Naive thymus-derived CD4-positive, alpha-beta T cell (primary cell): ENCODE results near the gene CYP1A2. TPM values are rescaled to one million over a fixed set of nuclear protein-coding genes. Genes with fewer than 3 reads are reported as not detected.

Experiments used
- ATAC-seq: fragments of 150-1000 bp; cut with Tn5 transposase; 2 replicates; pipeline ENCODE4 v1.10.0; 2021; ENCODE audit warnings: mild to moderate bottlenecking, moderate library complexity
- CTCF ChIA-PET: fragments of 350-600 bp; sonication (Branson Sonifier 250); formaldehyde crosslinking; loops from one replicate; lab custom pipeline; 2021; ENCODE audit warnings: antibody characterized with exemption; lab: Charles Lee
- POLR2A ChIA-PET: fragments of 350-600 bp; sonication (Branson Sonifier 250); formaldehyde crosslinking; loops from one replicate; lab custom pipeline; 2021; ENCODE audit warnings: antibody characterized with exemption, inconsistent platforms; lab: Charles Lee
- DNase-seq, 9 donors: peaks; one replicate each; pipeline versions ENCODE4 v3.0.0 to v3.0.0-alpha.2; 2020 to 2022; ENCODE audit warnings: mixed read lengths in 1 of 9
- H3K27ac ChIP-seq: one replicate; pipeline ENCODE4 v1.7.0; 2013; ENCODE audit warnings: mild to moderate bottlenecking, low read depth, low read length, moderate library complexity
- H3K27me3 ChIP-seq, 2 donors: one replicate each; pipeline ENCODE4 v1.7.0; 2013; ENCODE audit warnings: low read length in 2 of 2, mild to moderate bottlenecking in 2 of 2, moderate library complexity in 2 of 2; ENCODE audit not compliant: control insufficient read depth in 2 of 2, insufficient read depth in 2 of 2
- H3K36me3 ChIP-seq, 3 experiments: 1 replicate in 2 of 3; 2 replicates in 1 of 3; pipeline ENCODE4 v1.7.0; 2013; ENCODE audit warnings: low read length in 3 of 3, mild to moderate bottlenecking in 3 of 3, moderate library complexity in 1 of 3; ENCODE audit not compliant: insufficient read depth in 3 of 3, control insufficient read depth in 2 of 3
- H3K4me1 ChIP-seq, 2 donors: one replicate each; pipeline ENCODE4 v1.7.0; 2013; ENCODE audit warnings: low read length in 2 of 2, mild to moderate bottlenecking in 2 of 2, moderate library complexity in 1 of 2; ENCODE audit not compliant: control insufficient read depth in 2 of 2, insufficient read depth in 2 of 2
- H3K4me3 ChIP-seq: 2 replicates; pipeline ENCODE4 v1.7.0; 2013; ENCODE audit warnings: mild to moderate bottlenecking, low read length
- H3K9me3 ChIP-seq, 3 experiments: 1 replicate in 2 of 3; 2 replicates in 1 of 3; pipeline ENCODE4 v1.7.0; 2013; ENCODE audit warnings: low read length in 3 of 3; ENCODE audit not compliant: control insufficient read depth in 2 of 3
- H3K27ac Mint-ChIP-seq, 9 donors: one replicate each; pipeline ENCODE4 v1.8.0; 2020 to 2022; ENCODE audit warnings: mixed read lengths in 9 of 9, mild to moderate bottlenecking in 8 of 9, moderate library complexity in 5 of 9, inconsistent platforms in 2 of 9
- H3K27me3 Mint-ChIP-seq, 5 donors: one replicate each; pipeline ENCODE4 v1.8.0; 2021 to 2022; ENCODE audit warnings: mixed read lengths in 5 of 5, mild to moderate bottlenecking in 1 of 5
- H3K36me3 Mint-ChIP-seq, 5 donors: one replicate each; pipeline ENCODE4 v1.8.0; 2020 to 2022; ENCODE audit warnings: mixed read lengths in 5 of 5, mild to moderate bottlenecking in 3 of 5, inconsistent platforms in 1 of 5
- H3K4me1 Mint-ChIP-seq, 7 donors: one replicate each; pipeline ENCODE4 v1.8.0; 2020 to 2022; ENCODE audit warnings: mixed read lengths in 7 of 7, mild to moderate bottlenecking in 3 of 7, inconsistent platforms in 1 of 7
- H3K4me3 Mint-ChIP-seq, 10 donors: one replicate each; pipeline ENCODE4 v1.8.0; 2020 to 2022; ENCODE audit warnings: mild to moderate bottlenecking in 10 of 10, mixed read lengths in 10 of 10, moderate library complexity in 6 of 10, inconsistent platforms in 2 of 10
- H3K9me3 Mint-ChIP-seq, 11 donors: one replicate each; pipeline ENCODE4 v1.8.0; 2020 to 2022; ENCODE audit warnings: mixed read lengths in 11 of 11, mild to moderate bottlenecking in 4 of 11, inconsistent platforms in 1 of 11, moderate library complexity in 1 of 11
- intact Hi-C, 2 donors: fragments of 100-400 bp; cut with micrococcal nuclease; formaldehyde crosslinking; loops; one replicate each; pipeline ENCODE4 v1.15.1; 2023
- polyA plus RNA-seq, 2 donors: library from polyadenylated mRNA; unstranded; fragments of 300-500 nt; fragmentation: Illumina TruSeq; gene quantifications; one replicate each; pipeline ENCODE4 v1.2.3, GENCODE V29; 2021
- total RNA-seq, 6 experiments: library from RNA in 5 of 6; stranded (reverse) in 5 of 6; gene quantifications; 1 replicate in 5 of 6; 2 replicates in 1 of 6; pipeline ENCODE4 v1.2.3 and lab custom pipeline; 2021 to 2026

The CYP1A2 gene, protein sequence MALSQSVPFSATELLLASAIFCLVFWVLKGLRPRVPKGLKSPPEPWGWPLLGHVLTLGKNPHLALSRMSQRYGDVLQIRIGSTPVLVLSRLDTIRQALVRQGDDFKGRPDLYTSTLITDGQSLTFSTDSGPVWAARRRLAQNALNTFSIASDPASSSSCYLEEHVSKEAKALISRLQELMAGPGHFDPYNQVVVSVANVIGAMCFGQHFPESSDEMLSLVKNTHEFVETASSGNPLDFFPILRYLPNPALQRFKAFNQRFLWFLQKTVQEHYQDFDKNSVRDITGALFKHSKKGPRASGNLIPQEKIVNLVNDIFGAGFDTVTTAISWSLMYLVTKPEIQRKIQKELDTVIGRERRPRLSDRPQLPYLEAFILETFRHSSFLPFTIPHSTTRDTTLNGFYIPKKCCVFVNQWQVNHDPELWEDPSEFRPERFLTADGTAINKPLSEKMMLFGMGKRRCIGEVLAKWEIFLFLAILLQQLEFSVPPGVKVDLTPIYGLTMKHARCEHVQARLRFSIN
- total RNA-seq (not detected), polyA plus RNA-seq (not detected), total RNA-seq (lab: John Stamatoyannopoulos, UW) (not detected)

- Histone ChIP-seq H3K36me3 (no peaks in the 10 kb centered on the region), H3K27ac (no peak within 1 kb of the TSS), H3K4me3 (no peak within 1 kb of the TSS), H3K4me1 (no peaks in the 10 kb centered on the region), H3K27me3 (no peaks in the 10 kb centered on the region), H3K9me3 (no peaks in the 10 kb centered on the region)
- Mint-ChIP-seq H3K9me3 (no peaks in the 10 kb centered on the region), H3K27me3 (peaks cover 0 to 7% (median 0%) of the 10 kb centered on the region in 5 donors), H3K4me1 (peaks cover 0 to 3% (median 0%) of the 10 kb centered on the region in 7 donors), H3K36me3 (no peaks in the 10 kb centered on the region), H3K27ac (no peak within 1 kb of the TSS), H3K4me3 (no peak within 1 kb of the TSS)
- intact Hi-C loops = no loop called here
- ChIA-PET CTCF (no interaction called here), POLR2A (no interaction called here)
- ATAC-seq (no peak), DNase-seq (no peak)
Observed at GRCh38 chr15:74748322-74748946, at the start of gene CYP1A2. Gene CYP1A2, plus strand, starts transcription at chr15:74748845. Its CDS starts 894 bp downstream, at chr15:74749739.

DNA sequence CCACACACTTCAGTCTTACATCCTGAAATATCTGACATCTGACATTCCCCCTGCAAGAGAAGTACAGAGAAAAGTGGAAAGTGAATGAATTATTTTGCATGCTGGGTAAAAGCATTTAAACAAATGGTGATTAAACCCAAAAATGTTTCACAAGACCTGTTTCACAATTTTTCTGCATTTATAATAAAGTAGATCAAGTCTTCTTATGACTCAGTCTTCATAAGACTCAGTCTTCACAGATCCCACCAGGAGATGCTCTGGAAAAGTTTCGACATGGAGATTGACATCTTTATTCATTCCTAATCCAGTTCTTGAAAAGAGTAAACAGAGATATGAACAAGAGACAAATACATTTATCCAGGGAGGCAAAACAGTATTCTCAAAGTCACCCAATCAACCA lies 39.6 kb upstream of the CYP1A2 start:
- no peak overlapping the region for H3K4me3 ChIP-seq
- POLR2A ChIA-PET = no interaction called here
- no peaks in the 10 kb centered on the region for H3K36me3 Mint-ChIP-seq

GRCh38 chr15:74709892-74710291 lies 38.8 kb upstream of the CYP1A2 start:
- Histone ChIP-seq H3K27ac (no peak overlapping the region), H3K4me1 (no peaks in the 10 kb centered on the region), H3K9me3 (no peaks in the 10 kb centered on the region), H3K36me3 (no peaks in the 10 kb centered on the region), H3K4me3 (no peak overlapping the region), H3K27me3 (no peaks in the 10 kb centered on the region)
- Mint-ChIP-seq H3K9me3 (peaks cover 0 to 3% (median 0%) of the 10 kb centered on the region in 11 donors), H3K27ac (peak overlapping the region in 1 of 9 donors; percentile 20), H3K27me3 (peaks cover 0 to 19% (median 0%) of the 10 kb centered on the region in 5 donors), H3K36me3 (no peaks in the 10 kb centered on the region), H3K4me1 (peaks cover 0 to 8% (median 4%) of the 10 kb centered on the region in 7 donors), H3K4me3 (no peak overlapping the region)
- DNase-seq (no peak), ATAC-seq (no peak)
- ChIA-PET POLR2A (no interaction called here), CTCF (no interaction called here)
- intact Hi-C loops = no loop called here

More for the DNA sequence above, 39.6 kb upstream of the CYP1A2 start:
- no peak overlapping the region for H3K27ac Mint-ChIP-seq
- Histone ChIP-seq H3K27ac (no peak overlapping the region), H3K27me3 (no peaks in the 10 kb centered on the region), H3K4me1 (no peaks in the 10 kb centered on the region), H3K9me3 (no peaks in the 10 kb centered on the region), H3K36me3 (no peaks in the 10 kb centered on the region)
- peaks cover 0 to 8% (median 4%) of the 10 kb centered on the region in 7 donors for H3K4me1 Mint-ChIP-seq
- peaks cover 0 to 3% (median 0%) of the 10 kb centered on the region in 11 donors for H3K9me3 Mint-ChIP-seq
- CTCF ChIA-PET = no interaction called here
- no peak overlapping the region for H3K4me3 Mint-ChIP-seq
- DNase-seq (no peak), ATAC-seq (no peak)
- H3K27me3 Mint-ChIP-seq = peaks cover 0 to 19% (median 0%) of the 10 kb centered on the region in 5 donors
- intact Hi-C loops = no loop called here

GRCh38 chr15:74710319-74711094 lies 38.1 kb upstream of the CYP1A2 start:
- intact Hi-C loops = no loop called here
- Histone ChIP-seq H3K4me3 (no peak overlapping the region), H3K36me3 (no peaks in the 10 kb centered on the region), H3K9me3 (no peaks in the 10 kb centered on the region), H3K27me3 (no peaks in the 10 kb centered on the region), H3K4me1 (no peaks in the 10 kb centered on the region), H3K27ac (no peak overlapping the region)
- POLR2A ChIA-PET = no interaction called here
- Mint-ChIP-seq H3K4me1 (peaks cover 0 to 8% (median 4%) of the 10 kb centered on the region in 7 donors), H3K36me3 (no peaks in the 10 kb centered on the region), H3K27ac (peak overlapping the region in 1 of 9 donors; percentile 20), H3K27me3 (peaks cover 0 to 17% (median 0%) of the 10 kb centered on the region in 5 donors), H3K9me3 (peaks cover 0 to 3% (median 0%) of the 10 kb centered on the region in 11 donors), H3K4me3 (no peak overlapping the region)
- ATAC-seq (no peak), DNase-seq (no peak)
- CTCF ChIA-PET = no interaction called here

DNA sequence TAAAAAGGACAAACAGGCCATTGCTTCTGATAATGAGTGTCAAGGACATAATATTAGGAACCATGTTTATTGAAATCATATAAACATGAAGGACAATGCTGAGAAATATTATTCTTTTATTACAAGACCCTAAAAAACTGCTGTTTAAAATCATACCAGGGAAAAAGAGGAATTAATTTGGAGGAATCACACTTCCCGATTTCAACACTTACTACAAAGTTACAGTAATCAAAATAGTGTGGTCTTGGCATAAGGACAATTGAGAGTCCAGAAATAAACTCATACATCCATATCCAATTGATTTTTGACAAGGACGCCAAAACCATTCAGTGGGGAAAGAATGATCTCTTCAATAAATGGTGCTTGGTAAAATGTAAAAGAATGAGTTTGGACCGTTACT lies 36.3 kb upstream of the CYP1A2 start:
- Mint-ChIP-seq H3K4me1 (peaks cover 0 to 9% (median 4%) of the 10 kb centered on the region in 7 donors), H3K27ac (no peak overlapping the region), H3K9me3 (peaks cover 0 to 3% (median 0%) of the 10 kb centered on the region in 11 donors), H3K36me3 (no peaks in the 10 kb centered on the region), H3K4me3 (no peak overlapping the region), H3K27me3 (peaks cover 0 to 14% (median 0%) of the 10 kb centered on the region in 5 donors)
- ChIA-PET POLR2A (interaction anchor here (0.6 kb wide), 1 partner anchor 1818 kb away, joined by 3 read pairs; no protein-coding TSS in a partner anchor), CTCF (no interaction called here)
- intact Hi-C loops = loop anchor here in 1 of 2 donors (1.0 kb wide), 1 partner anchor 14 kb away; no protein-coding TSS in a partner anchor
- Histone ChIP-seq H3K27ac (no peak overlapping the region), H3K36me3 (no peaks in the 10 kb centered on the region), H3K9me3 (no peaks in the 10 kb centered on the region), H3K4me1 (no peaks in the 10 kb centered on the region), H3K27me3 (no peaks in the 10 kb centered on the region), H3K4me3 (no peak overlapping the region)
- DNase-seq (no peak), ATAC-seq (no peak)

DNA sequence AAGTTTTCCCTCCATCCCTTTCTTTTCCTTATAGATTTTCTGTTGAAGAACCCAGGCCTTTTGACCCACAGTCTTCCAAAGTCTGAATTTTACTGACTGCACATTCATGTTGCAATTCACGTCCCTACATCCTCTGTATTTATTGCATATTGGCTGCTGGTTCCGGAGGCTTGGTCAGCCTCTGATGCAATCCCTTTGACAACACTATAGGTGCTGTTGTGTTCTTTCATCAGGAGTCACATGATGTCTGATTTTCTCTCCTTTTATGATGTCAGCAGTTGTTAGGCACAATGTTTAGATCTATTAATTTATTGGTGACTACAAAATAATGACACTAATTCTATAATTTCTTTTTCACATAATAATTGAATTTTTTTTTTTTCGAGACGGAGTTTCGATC lies 32.0 kb upstream of the CYP1A2 start:
- Histone ChIP-seq H3K4me1 (no peaks in the 10 kb centered on the region), H3K27me3 (no peaks in the 10 kb centered on the region), H3K36me3 (no peaks in the 10 kb centered on the region), H3K9me3 (no peaks in the 10 kb centered on the region), H3K4me3 (no peak overlapping the region), H3K27ac (no peak overlapping the region)
- Mint-ChIP-seq H3K4me3 (no peak overlapping the region), H3K27ac (no peak overlapping the region), H3K27me3 (peaks cover 0 to 4% (median 0%) of the 10 kb centered on the region in 5 donors), H3K9me3 (no peaks in the 10 kb centered on the region), H3K36me3 (no peaks in the 10 kb centered on the region), H3K4me1 (peaks cover 0 to 3% (median 0%) of the 10 kb centered on the region in 7 donors)
- intact Hi-C loops = no loop called here
- ChIA-PET POLR2A (no interaction called here), CTCF (no interaction called here)
- DNase-seq (no peak), ATAC-seq (no peak)
